GM18519 (cell line): ENCODE data around the gene ADAP2.
"Not testable (repeated sequence)": the region's sequence is repeated elsewhere in the genome, so short reads cannot be mapped to it uniquely, and the experiment has no call there.

Experiments used
- ATAC-seq: cut with Tn5 transposase; IDR thresholded peaks from one replicate; pipeline ENCODE4 v1.9.1; 2021; ENCODE audit warnings: mild to moderate bottlenecking, moderate library complexity; ENCODE audit not compliant: unreplicated experiment, low FRiP score

The ADAP2 gene

GRCh38 chr17:30929081-30929633 is 7.4 kb downstream of the ADAP2 start:
- ATAC-seq, result no peak

GRCh38 chr17:30929861-30930260 is 8.1 kb downstream of the ADAP2 start:
- not testable (repeated sequence) for ATAC-seq

GRCh38 chr17:30930495-30930894 is 8.8 kb downstream of the ADAP2 start:
- no peak for ATAC-seq

- not testable (repeated sequence) for ATAC-seq
Measured at GRCh38 chr17:30931582-30931981, 9.8 kb downstream of the ADAP2 start.

- ATAC-seq, result no peak
Measured at GRCh38 chr17:30933966-30934365, 12.2 kb downstream of the ADAP2 start.

- no peak for ATAC-seq
Measured at GRCh38 chr17:30939051-30939689, 17.4 kb downstream of the ADAP2 start.

GRCh38 chr17:30942308-30943079 is 20.7 kb downstream of the ADAP2 start:
- ATAC-seq, result no peak

GRCh38 chr17:30947796-30948195 is 26.1 kb downstream of the ADAP2 start:
- no peak for ATAC-seq

- ATAC-seq, result no peak
Measured at GRCh38 chr17:30950189-30950588, 28.4 kb downstream of the ADAP2 start.

GRCh38 chr17:30950669-30951399 is 29.1 kb downstream of the ADAP2 start:
- ATAC-seq, result no peak

GRCh38 chr17:30952638-30953393 is 31.1 kb downstream of the ADAP2 start:
- ATAC-seq, result no peak

GRCh38 chr17:30954046-30954830 is 32.5 kb downstream of the ADAP2 start:
- no peak for ATAC-seq

- no peak for ATAC-seq
Measured at GRCh38 chr17:30956764-30957374, 35.1 kb downstream of the ADAP2 start.

GRCh38 chr17:30957741-30958140 is 36.0 kb downstream of the ADAP2 start:
- ATAC-seq, result no peak

- no peak for ATAC-seq
Measured at GRCh38 chr17:30958187-30958586, 36.4 kb downstream of the ADAP2 start.

- no peak for ATAC-seq
Measured at GRCh38 chr17:30961209-30962188, 39.8 kb downstream of the ADAP2 start.

GRCh38 chr17:30964312-30964711 is 42.6 kb downstream of the ADAP2 start:
- not testable (repeated sequence) for ATAC-seq

GRCh38 chr17:30964876-30965275 is 43.1 kb downstream of the ADAP2 start:
- no peak for ATAC-seq
